MCF 10A (cell line): ENCODE measurements around the gene ARHGAP42. TPM values are rescaled to one million over a fixed set of nuclear protein-coding genes. Genes with fewer than 3 reads are reported as not detected.

Source experiments
- BruUV-seq: library from RNA; stranded (reverse); fragments of 400-500 nt; replicated peaks from 2 replicates; lab custom pipeline; 2021; lab: Mats Ljungman, UMichigan
- CTCF ChIA-PET: fragments of 300-600 bp; sonication (Branson Sonifier 250); formaldehyde crosslinking; extraction: SDS; loops from one replicate; lab custom pipeline; 2021; ENCODE audit warnings: antibody characterized with exemption, inconsistent platforms; lab: Yijun Ruan, JAX
- POLR2A ChIA-PET: fragments of 300-600, 350-650 bp; sonication (Branson Sonifier 250); formaldehyde crosslinking; extraction: SDS; loops from one replicate; lab custom pipeline; 2020; ENCODE audit warnings: antibody characterized with exemption, inconsistent platforms; lab: Yijun Ruan, JAX
- DNase-seq: peaks from one replicate; pipeline ENCODE4 v3.0.0-alpha.2; 2018; ENCODE audit not compliant: unreplicated experiment
- H3K27ac Mint-ChIP-seq: one replicate; pipeline ENCODE4 v1.8.0; 2022; ENCODE audit warnings: mild to moderate bottlenecking, low read depth, mixed read lengths; ENCODE audit not compliant: unreplicated experiment
- H3K27me3 Mint-ChIP-seq: one replicate; pipeline ENCODE4 v1.8.0; 2022; ENCODE audit warnings: mixed read lengths; ENCODE audit not compliant: insufficient read depth, unreplicated experiment
- H3K36me3 Mint-ChIP-seq: one replicate; pipeline ENCODE4 v1.8.0; 2022; ENCODE audit warnings: mild to moderate bottlenecking, moderate library complexity, mixed read lengths; ENCODE audit not compliant: insufficient read depth, unreplicated experiment
- H3K4me1 Mint-ChIP-seq: one replicate; pipeline ENCODE4 v1.8.0; 2022; ENCODE audit warnings: mixed read lengths; ENCODE audit not compliant: insufficient read depth, unreplicated experiment
- H3K4me3 Mint-ChIP-seq: one replicate; pipeline ENCODE4 v1.8.0; 2022; ENCODE audit warnings: mild to moderate bottlenecking, moderate library complexity, mixed read lengths; ENCODE audit not compliant: unreplicated experiment
- H3K9me3 Mint-ChIP-seq: one replicate; pipeline ENCODE4 v1.8.0; 2022; ENCODE audit warnings: mixed read lengths; ENCODE audit not compliant: unreplicated experiment
- intact Hi-C: fragments of 100-400 bp; cut with micrococcal nuclease; formaldehyde crosslinking; loops from 2 replicates; pipeline ENCODE4 v1.14.1; 2022
- total RNA-seq: library from RNA; stranded (reverse); gene quantifications from 2 replicates; pipeline ENCODE4 v1.2.3, GENCODE V29; 2022
- TF ChIP-seq, protein P1 (sequence below): fragments of 200-600 bp; IDR thresholded peaks from one replicate; pipeline ENCODE4 v1.8.0; 2022; ENCODE audit warnings: antibody characterized with exemption, mild to moderate bottlenecking; ENCODE audit not compliant: unreplicated experiment

The ARHGAP42 gene
- total RNA-seq, 1 experiment from 2014 or later: 2.5 TPM

DNA sequence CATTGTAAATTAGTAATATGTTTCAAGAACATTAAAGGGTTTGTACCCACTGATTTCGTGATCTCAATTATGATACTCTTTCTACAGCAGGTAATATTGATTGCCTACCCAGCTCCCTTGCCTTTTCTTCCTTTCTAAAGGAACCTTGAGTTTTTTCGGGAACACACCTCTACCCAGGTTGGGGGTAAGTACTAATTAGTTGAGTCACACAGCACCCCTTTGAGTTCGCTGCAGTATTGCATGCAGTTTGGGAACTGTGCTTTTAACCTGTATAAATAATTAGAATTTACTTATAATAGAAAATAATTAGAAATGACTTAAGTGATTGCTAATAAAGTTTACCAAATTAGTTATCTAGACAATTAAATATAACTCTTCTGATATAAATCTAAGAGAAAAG is 24.9 kb downstream of the ARHGAP42 start:
- Mint-ChIP-seq H3K27me3 (no peaks in the 10 kb centered on the region), H3K4me3 (no peak overlapping the region), H3K27ac (no peak overlapping the region), H3K36me3 (no peaks in the 10 kb centered on the region), H3K9me3 (no peaks in the 10 kb centered on the region), H3K4me1 (no peaks in the 10 kb centered on the region)
- TF ChIP-seq, protein P1, sequence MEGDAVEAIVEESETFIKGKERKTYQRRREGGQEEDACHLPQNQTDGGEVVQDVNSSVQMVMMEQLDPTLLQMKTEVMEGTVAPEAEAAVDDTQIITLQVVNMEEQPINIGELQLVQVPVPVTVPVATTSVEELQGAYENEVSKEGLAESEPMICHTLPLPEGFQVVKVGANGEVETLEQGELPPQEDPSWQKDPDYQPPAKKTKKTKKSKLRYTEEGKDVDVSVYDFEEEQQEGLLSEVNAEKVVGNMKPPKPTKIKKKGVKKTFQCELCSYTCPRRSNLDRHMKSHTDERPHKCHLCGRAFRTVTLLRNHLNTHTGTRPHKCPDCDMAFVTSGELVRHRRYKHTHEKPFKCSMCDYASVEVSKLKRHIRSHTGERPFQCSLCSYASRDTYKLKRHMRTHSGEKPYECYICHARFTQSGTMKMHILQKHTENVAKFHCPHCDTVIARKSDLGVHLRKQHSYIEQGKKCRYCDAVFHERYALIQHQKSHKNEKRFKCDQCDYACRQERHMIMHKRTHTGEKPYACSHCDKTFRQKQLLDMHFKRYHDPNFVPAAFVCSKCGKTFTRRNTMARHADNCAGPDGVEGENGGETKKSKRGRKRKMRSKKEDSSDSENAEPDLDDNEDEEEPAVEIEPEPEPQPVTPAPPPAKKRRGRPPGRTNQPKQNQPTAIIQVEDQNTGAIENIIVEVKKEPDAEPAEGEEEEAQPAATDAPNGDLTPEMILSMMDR: no peak
- no peak for DNase-seq
- BruUV-seq: no TSS peak
- ChIA-PET CTCF (interaction anchor here (0.6 to 1.3 kb wide), 2 partner anchors 14 to 24 kb away, joined by 3 to 8 read pairs; no protein-coding TSS in a partner anchor), POLR2A (no interaction called here)
- intact Hi-C loops: no loop called here

DNA sequence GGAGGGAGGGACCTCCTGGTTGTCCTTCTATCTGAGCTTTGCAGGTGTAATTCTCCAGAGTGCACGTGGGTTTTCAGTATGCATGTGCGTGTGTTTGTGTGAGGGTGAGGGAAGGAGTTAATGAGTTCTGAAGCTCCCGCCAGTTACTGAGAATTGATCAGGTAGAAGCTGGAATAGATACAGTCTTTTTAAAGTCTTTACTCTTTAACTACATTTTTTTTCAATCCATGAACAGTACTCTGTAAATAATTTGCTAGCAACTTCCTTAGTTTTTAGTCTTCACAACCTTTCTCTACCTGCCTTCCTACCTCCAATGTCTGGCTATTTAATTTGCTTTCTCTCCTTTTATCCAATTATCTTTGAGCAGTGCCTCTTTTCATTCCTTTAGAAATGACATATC is 25.5 kb downstream of the ARHGAP42 start:
- no TSS peak for BruUV-seq
- TF ChIP-seq, protein P1: no peak
- POLR2A ChIA-PET: no interaction called here
- no peaks in the 10 kb centered on the region for H3K4me1 Mint-ChIP-seq
- no peak overlapping the region for H3K27ac Mint-ChIP-seq
- no peak for DNase-seq
- intact Hi-C loops: no loop called here
- H3K9me3 Mint-ChIP-seq: no peaks in the 10 kb centered on the region
- H3K4me3 Mint-ChIP-seq: no peak overlapping the region
- H3K36me3 Mint-ChIP-seq: no peaks in the 10 kb centered on the region
- CTCF ChIA-PET: interaction anchor here (0.6 kb wide), 1 partner anchor 13 kb away, joined by 3 read pairs; no protein-coding TSS in a partner anchor
- H3K27me3 Mint-ChIP-seq: no peaks in the 10 kb centered on the region

DNA sequence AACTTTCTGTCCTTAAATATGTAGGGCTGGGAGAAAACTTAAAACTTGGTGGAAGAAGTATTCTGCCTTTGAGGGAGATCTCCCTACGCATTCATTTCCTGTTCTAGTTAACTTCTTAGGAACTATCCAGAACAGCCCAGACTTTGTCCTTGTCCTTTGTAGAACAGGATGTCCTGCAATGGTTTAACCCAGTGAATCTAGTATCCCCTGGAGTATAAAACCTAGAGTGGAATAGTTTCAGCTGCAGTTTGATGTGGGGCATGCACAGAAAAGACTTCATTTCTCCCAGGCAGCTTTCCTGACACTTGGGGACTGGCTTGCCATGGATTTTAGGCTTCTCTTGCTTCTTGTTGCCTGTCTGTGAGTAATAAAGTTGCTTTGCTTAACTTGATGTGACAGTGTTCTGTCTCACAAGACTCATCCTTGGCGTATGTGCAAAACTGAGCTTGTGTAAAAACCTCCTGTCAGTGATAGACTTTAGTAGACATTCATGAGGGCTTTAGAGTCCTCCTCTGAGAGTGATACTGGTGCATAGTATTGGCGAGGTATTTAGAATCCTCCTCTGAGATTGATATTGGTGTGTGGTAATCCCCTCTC is 28.2 kb downstream of the ARHGAP42 start:
- no TSS peak for BruUV-seq
- H3K27me3 Mint-ChIP-seq: no peaks in the 10 kb centered on the region
- CTCF ChIA-PET: interaction anchor here (0.6 to 0.8 kb wide), 2 partner anchors 27 to 137 kb away, joined by 3 read pairs; no protein-coding TSS in a partner anchor
- no peak for DNase-seq
- no peak overlapping the region for H3K4me3 Mint-ChIP-seq
- peaks cover 9% of the 10 kb centered on the region for H3K4me1 Mint-ChIP-seq
- POLR2A ChIA-PET: interaction anchor here (1.0 to 1.2 kb wide), 2 partner anchors 13 to 21 kb away, joined by 3 to 4 read pairs; no protein-coding TSS in a partner anchor
- H3K36me3 Mint-ChIP-seq: no peaks in the 10 kb centered on the region
- H3K27ac Mint-ChIP-seq: no peak overlapping the region
- no peaks in the 10 kb centered on the region for H3K9me3 Mint-ChIP-seq
- intact Hi-C loops: no loop called here
- TF ChIP-seq, protein P1: no peak

DNA sequence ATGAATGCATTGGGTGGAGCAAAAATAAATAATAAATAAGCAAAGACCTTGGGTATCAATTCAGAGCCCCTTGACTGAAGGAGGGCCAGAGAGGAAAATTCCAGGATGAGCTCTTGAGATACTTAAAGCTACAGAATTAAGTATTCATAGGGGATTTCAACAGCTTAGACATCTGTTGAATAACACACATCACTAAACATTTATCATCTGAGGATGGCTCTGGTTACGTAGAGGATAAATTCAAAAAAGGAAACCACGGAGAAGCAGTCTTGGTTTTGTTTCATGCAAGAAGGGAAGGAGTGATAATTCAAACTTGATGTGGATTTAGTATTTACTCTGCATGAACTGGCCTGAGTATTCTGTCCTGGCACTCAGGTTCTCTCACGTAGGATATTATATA is 29.8 kb downstream of the ARHGAP42 start:
- Mint-ChIP-seq H3K27me3 (no peaks in the 10 kb centered on the region), H3K36me3 (no peaks in the 10 kb centered on the region), H3K4me1 (peaks cover 9% of the 10 kb centered on the region), H3K9me3 (no peaks in the 10 kb centered on the region), H3K27ac (no peak overlapping the region), H3K4me3 (no peak overlapping the region)
- TF ChIP-seq, protein P1: no peak
- intact Hi-C loops: no loop called here
- ChIA-PET CTCF (interaction anchor here (0.6 kb wide), 1 partner anchor 122 kb away, joined by 3 read pairs; no protein-coding TSS in a partner anchor), POLR2A (no interaction called here)
- DNase-seq: no peak
- no TSS peak for BruUV-seq
